DMS79 treated with DMSO at 0.1 percent for 48 hours (cell line): ENCODE measurements around the gene CSTPP1.
"Not testable (repeated sequence)": the region's sequence is repeated elsewhere in the genome, so short reads cannot be mapped to it uniquely, and the experiment has no call there.

Experiments
- DNase-seq: peaks from one replicate; lab custom pipeline; 2025; lab: John Stamatoyannopoulos, UW

CSTPP1 gene

DNA sequence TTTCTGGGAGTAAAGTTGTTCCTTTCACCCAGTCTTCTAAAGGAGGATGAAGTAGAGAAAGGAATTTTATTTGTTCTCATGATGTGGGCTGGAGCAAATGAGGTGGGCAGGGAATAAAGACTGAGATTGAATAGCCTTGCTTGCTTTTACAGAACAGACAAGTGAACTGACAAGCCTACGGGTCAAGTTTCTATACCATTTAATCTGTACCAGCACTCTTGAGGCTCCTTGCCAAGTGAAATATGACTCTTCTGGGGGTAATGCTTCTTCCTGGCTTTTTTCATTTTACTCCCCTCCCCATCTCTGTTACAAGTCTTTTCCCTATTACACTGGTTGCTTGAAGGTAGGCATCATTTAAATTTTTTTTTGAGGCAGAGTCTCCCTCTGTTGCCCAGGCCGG is 54.8 kb downstream of the CSTPP1 start:
- no peak for DNase-seq

DNA sequence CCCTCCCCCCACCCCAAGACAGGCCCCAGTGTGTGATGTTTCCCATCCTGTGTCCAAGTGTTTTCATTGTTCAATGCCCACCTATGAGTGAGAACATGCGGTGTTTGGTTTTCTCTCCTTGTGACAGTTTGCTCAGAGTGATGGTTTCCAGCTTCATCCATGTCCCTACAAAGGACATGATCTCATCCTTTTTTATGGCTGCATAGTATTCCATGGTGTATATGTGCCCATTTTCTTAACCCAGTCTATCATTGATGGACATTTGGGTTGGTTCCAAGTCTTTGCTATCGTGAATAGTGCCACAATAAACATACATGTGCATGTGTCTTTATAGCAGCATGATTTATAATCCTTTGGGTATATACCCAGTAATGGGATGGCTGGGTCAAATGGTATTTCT is 55.8 kb downstream of the CSTPP1 start:
- not testable (repeated sequence) for DNase-seq

DNA sequence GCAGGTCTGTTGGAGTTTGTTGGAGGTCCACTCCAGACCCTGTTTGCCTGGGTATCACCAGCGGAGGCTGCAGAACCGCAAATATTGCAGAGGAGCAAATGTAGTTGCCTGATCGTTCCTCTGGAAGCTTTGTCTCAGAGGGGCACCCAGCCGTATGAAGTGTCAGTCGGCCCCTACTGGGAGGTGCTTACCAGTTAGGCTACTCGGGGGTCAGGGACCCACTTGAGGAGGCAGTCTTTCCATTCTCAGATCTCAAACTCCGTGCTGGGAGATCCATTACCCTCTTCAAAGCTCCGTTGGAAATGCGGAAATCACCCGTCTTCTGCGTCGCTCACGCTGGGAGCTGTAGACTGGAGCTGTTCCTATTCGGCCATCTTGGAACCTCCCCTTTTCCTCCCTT is 61.2 kb downstream of the CSTPP1 start:
- not testable (repeated sequence) for DNase-seq

DNA sequence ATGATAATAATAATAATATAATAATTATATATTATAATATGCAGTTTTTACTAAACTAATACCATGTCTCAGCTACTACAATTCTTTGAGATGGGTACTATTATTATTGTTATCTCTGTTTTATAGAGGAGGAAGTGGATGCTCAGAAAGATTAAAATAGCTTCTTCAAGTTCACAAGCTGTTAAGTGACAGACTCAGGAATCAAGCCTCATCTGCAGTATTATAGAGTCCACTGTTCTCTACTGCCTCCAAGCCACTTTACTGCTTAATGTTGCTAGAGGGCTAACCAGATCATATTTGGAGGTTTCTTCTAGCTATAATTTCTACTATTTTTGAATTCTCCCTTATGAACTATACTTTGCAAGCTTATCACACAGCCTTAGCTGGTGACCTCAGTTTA is 62.7 kb downstream of the CSTPP1 start:
- no peak for DNase-seq

DNA sequence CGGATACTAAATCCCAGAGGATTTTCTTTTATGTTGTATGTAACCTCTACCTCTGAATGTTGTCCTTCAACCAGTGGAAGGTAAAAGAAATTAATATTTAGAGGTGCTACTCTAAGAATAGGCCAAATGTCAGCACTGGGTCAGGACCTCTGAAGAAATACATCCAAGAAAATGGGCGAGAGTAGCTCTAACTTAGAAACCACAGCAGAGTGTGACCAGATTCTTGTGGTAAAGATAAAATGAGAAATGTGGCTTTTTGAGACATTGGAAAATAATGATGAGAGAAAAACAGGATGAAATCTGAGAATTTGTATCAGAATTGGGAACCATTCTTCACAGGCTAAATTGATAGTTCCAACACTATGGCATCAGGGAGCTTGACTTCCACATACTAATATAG is 63.5 kb downstream of the CSTPP1 start:
- DNase-seq = no peak

DNA sequence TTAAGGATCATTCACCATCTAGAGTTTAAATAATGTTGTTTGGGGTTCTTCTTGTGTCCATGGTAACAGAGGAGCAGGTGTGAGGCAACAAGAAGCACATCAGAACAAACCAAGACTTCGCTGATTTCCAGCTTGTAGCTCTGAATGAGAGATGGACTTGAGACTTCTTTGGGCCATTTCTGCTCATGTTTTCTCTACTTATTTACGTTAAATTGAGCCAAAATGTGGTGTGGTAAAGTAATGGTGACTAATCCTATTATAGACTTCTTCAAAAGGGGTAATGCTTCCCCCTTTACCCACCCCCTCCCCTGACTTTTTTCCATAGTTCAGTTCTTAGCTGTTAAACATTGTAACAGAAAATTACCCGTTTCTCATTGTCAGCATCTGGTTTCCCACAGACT is 65.2 kb downstream of the CSTPP1 start:
- DNase-seq = no peak

DNA sequence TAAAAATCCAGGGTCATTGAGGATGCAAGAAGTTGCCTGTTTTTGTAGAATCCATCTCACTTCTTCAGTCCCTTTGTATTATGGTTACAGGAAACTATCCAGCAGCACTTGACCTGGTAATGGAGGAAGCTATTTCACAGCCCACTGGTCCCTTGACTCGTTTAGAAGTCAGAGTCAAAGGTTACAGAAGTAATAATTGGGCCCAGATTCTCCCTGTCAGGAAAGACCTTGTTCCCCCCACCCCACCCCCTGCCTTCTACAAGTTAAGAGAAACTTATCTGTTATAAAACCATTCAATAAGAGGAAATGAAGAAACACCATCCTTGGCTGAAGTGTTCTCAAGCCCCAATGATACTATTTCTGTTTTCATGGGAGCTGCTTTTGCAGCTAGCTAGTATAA is 65.8 kb downstream of the CSTPP1 start:
- DNase-seq = no peak

DNA sequence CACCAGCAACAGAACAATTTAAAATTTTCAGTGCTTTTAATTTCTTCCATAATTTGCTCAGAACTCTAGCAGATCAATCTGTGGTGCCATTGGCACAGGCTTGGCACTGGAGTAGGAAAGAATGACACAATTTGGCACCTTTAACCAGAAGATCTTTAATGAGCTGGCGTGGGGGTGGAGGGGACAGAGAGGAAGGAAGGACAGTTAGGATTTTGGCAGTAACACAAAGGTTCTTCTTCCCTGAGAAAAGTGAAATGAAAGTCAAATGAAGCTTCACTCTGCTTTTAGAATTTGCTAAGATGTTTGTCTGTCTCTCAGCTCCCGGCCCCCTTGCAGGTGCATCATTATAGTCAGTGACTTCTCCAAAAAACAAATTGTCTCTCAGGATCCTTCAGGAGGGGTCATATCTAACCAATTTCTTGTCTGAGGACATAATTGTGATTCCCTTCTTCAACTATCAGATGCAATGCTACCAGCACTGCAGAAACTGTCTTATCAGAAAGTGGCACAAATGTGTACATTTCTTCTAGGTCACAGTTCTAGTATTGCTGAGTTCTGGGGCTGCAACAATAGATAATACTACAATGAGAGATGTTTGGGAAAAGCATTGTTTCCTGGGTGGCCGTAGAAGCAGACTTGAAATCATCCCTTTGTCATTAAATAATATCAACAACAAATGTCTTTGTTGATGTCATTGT is 66.8 kb downstream of the CSTPP1 start:
- DNase-seq = no peak

DNA sequence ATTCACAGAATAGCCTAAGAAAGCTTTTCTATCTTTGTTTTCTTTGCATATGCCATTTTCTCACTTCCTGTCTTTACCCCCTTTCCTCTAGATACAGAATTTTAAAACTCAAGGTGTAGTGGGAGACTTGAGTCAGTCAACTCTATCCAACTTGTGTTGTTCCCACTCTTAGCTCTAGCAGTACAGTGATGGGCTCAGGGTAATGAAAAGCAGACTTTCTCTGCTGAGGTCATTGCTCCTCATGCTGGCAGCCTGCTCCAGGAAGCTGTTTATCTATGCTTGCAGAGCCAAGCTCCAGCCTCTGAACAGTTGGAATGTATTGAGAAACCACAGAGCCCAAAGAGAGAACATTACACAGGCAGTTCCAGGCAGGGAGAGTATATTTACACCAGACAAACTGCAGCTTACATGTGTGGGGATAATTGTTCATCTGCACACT is 68.1 kb downstream of the CSTPP1 start:
- DNase-seq = peak; percentile 10

DNA sequence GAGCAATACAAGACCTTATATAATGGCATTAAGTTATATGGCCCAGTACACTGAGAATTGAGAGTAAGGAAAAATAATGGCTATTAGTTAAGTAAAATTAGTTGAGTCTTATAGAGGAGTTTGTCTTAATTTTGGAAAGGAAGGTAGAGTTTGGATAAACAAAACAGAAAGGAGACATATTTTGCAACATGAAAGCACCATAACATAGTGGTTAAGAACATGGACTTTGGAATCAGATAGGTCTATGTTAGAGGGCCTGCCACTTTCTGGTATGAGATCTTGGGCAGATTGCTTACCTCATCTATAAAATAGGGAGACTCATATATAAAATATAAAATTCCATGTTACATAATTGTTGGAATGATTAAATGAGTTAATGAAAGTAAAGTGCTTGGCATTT is 68.9 kb downstream of the CSTPP1 start:
- DNase-seq = no peak

DNA sequence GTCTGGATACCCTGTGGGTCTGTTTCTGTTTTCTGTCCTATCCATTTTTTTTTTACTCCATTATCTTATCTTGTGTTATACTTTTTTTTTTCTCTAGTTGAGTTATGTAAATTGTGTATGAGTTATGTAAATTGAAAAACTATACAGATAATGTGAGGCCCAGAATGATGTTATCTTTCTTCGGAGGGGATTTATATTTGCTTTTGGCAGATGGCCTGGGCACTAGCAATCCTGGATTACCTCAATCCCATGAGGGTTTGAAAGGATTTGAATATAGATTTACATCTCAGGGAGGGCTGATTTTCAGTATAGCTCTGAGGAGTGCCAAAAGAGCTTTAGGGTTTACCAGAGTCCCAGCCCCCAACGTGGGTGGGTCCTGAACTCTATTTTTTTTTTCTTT is 71.0 kb downstream of the CSTPP1 start:
- DNase-seq = no peak

DNA sequence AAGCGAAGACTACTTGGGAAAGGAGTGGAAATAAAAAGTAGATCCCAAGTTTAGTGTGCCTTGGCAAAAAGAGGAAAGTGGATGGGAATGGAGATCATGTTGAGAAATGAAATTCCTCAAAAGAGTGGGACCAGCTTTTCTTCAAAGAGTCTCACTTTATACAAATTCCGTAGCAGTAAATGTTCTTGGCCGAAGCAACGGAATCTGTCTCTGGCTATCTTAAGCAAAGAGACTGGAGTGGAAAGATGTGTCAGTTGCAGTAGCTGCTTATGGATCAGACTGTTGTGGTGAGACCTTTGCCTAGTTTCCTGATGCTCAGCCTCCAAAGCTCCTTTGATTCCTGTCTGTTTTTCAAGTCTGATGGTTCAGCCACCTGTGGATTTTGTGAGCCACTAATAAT is 73.6 kb downstream of the CSTPP1 start:
- no peak for DNase-seq

DNA sequence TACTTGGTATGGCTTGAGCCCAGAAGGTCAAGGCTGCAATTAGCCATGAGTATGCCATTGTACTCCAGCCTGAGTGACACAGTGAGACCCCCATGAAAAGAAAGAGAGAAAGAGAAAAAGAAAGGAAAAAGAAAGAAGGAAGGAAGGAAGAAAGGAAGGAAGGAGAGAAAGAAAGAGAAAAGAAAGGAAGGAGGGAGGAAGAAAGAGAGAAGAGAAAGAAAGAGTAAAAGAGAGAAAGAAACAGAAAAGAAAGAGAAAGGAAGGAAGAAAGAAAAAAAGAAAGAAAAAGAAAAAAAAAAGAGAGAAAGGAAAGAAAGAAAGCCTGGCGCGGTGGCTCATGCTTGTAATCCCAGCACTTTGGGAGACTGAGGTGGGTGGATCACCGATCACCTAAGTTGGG is 77.5 kb downstream of the CSTPP1 start:
- DNase-seq = no peak

DNA sequence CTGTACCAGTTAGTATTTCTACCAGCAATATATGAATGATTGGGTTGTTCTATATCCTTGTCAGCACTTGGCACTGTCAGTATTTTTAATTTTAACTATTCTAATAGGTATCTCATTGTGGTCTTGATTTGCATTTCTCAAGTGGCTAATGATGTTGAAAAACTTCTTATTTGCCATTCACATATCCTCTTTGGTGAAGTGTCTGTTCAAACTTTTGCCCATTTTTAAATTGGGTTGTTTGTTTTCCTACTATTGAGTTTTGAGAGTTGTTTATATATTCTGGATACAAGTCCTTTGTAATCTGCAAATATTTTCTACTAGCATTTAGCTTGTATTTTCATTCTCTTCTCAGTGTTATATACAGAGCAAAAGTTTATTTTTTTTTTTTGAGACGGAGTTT is 82.1 kb downstream of the CSTPP1 start:
- DNase-seq = no peak

DNA sequence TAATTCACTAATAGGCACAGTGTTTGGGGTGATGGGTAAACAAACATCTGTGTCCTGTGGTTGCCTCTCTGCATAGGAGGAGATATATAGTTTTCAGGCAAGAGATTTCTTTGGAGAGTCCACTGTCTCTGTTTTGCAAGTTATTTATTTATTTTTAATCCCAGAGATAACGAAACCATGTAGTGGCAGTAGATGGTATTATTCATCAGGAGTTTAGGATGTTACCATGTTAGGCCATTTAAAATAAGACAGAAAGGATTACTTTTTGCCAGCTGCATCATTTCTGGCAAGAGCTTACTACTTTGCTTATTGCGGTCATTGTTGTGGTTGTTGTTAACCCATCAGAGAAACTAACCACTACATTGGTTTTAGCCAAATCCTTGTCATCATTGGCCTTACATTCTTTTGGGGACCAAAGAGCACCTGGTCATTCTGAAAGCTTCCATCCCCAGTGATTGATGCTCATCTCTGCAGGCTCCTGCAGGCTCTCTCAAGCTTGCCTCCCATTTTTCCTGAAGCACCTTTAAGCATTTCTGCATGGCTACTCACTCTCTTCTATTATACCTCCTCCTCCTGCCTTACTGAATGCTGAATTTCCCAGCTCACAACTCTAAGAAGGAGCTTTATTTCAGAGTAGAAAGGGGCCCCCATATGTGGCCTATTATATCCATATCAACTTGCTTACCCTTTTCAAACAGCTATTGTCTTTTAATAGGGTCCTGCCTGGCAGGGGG is 84.4 kb downstream of the CSTPP1 start:
- DNase-seq = peak; percentile 12

DNA sequence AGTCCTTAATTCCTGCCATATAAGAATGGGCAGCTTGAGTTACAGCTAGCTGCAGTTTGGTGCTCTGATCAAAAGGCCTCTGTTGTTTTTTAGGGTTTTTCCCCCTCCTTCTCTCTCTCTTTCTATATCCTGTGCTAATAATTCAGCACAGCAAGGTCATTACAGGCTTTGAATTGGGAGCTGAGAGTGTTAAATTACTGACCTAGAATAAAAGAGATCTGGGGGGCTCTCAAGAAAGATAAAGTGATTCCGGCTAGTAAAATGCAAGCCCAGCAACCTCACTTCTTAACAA is 84.9 kb downstream of the CSTPP1 start:
- no peak for DNase-seq

DNA sequence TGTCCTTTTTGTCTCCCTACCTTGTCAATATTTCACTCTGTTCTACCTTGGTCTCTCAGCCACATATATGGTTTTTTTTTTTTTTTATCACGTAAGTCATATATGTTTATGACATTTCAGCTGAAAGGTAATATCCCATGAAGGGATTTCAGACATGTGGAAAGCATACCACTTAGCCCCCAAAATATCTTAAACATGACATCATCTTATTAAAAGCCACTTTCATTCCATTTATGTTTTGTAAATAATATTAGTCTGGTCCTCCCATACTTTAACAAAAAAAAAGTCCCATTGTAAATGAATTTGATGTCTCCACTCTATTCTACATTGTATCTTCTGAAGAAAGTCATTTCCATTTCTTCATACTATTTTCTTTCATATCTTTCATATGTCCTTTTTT is 85.4 kb downstream of the CSTPP1 start:
- DNase-seq = no peak

DNA sequence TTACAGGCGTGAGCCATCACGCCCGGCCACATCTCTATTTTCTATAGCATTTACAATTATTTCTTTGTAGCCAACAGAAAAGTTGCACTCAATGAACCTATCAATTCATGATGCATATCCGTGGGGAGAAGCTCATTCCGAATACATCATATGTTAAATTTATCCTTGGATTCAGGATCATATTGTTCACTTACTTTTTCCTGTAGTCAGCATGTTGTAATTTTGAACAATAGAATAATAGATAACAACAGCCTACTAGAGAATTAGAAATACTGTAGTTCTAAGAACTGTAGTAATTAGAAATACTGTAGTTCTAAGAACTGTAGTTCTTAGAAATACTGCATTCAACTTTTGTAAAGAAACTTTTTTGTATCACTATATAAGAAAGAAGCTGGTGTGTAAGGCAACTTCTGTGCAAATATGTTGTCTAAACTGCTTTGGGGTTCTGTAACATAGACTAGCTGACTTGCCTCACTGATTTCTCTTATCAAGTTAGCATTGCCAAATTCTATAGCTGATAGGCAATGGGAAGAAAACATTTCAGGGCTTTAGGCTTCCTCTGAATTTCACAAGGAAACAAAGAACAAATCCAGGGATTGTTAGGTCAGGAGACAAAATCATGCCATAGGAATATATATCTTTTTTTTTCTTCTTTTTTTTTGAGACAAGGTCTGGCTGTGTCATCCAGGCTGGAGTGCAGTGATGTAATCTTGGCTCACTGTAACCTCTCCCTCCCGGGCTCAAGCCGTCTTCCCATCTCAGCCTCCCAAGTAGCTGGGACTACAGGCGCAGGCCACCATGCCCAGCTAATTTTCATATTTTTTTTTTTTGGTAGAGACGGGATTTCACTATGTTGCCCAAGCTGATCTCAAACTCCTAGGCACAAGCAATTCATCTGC is 91.9 kb downstream of the CSTPP1 start:
- DNase-seq = no peak

DNA sequence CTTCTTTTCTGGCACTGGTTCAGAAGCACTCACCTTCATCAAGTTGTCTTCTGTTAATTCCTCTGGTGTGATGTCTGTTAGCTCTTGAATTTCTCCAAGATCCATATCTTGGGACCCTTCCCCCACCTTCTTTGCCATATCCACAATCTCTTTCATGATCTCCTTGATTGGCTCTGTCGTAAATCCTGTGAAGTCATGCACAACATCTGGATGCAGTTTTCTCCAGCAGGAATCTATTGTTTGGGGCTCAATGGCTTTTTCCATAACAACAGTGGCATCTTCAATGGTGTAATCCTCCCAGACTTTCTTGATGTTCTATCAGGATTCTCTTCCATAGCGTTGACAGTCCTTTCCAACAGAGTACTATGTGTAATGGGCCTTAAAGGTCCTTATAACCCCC is 96.9 kb downstream of the CSTPP1 start:
- DNase-seq = no peak

DNA sequence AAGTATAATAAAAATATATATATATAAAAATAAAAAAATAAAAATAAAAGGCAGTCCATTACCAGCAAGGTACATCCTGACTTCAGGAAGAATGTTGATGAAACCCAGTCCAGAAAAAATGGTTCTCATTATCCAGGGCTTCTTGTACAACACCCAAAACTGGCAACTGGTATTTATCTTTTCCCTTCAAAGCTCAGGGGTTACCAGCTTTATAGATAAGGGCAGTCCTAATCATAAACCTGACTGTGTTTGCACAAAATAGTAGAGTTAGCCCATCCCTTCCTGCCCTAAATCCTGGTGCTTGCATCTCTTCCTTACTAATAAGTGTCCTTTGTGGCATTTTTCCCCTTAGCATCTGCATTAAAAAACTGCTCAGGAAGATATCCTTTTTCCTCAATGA is 97.5 kb downstream of the CSTPP1 start:
- DNase-seq = no peak

DNA sequence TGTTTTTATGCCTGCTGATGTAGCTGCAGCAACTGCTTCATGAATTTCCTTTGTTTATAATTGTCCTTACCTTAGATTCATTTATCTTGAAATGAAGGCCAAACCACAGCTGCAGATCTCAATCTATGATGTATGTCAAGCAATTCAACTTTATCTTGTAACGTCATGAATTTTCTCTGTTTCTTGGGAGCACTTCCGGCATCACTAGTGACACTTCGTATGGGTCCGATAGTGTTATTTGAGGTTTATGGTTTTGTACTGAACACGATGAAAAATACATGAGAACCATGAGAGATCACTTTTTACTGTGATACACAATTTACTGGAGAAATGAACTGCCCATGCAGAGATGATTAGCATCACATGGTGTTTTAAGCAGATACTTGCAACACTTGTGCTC is 98.5 kb downstream of the CSTPP1 start:
- DNase-seq = no peak

DNA sequence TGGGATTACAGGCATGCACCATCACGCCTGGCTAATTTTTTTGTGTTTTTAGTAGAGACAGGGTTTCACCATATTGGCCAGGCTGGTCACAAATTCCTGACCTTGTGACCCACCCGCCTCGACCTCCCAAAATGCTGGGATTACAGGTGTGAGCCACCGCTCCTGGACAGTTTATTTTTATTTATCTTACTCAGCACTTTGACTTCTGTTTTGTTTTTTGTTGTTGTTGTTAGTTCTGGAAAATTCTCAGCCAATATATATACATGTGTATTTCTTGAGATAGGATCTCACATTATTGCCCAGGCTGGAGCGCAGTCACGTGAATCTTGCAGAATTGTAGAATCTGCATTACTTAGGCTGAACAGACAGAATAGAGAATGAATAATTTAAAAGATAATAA is 107.6 kb downstream of the CSTPP1 start:
- DNase-seq = no peak

DNA sequence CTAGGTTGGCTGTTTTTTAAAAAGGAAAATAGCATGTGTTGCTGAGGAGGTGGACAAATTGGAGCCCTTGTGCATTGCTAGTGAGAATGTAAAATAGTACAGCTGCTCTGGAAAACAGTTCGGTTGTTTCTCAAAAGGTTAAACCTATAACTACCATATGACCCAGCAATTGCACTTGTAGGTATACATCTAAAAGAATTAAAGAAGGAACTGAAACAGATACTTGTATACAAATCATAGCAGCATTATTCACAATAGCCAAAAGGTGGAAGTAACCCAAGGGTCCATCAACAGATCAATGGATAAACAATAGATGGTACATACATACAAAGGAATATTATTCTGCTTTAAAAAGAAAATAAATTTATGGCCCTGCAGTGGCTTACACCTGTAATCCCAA is 111.4 kb downstream of the CSTPP1 start:
- DNase-seq = no peak
